ENCODE data around the gene SDS.
A peak's percentile ranks its signal among the peaks of the same experiment; 100 is the strongest.

SDS gene

DNA sequence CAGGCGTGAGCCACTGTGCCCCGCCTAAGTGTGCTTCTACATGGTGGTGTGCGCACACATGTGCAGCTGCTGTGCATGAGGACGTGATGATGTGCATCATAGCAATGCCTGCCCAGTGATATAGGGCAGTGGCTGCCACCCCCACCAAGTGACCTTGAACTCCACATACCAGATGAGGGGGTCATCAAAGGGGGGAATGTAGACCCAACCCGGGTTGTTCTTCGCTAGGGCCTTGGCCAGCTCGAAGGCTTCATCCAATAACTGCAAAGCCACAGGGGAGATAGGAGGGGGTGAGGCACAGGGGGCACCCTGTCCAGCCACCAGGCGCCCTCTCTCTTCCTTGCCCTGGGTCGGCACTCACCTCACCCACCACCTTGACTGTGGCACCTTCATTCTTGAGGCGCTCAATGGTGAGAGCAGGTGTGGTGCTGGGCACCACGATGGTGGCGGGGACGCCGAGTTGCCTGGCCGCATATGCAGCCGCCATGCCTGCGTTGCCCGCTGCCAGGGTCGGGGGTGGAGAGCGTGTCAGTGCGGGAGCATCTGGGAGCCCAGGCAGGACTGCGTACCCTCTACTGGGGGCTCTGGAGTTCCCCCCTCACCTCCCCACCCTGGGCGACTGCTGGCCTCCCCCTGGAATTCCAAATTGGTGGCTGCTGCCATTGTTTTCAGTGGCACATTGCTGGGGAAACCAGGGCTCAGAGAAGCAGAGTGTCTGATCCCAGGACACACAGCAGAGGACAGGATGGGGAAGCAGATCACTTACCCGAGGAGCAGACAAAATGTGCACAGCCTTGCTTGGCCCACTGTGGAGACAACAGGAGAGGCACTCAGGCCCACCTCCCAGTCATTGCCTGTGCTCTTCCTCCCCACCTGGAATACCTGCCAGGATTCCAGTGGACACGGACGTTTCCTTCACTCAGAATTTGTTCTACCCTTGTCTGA lies 5.1 kb downstream of the SDS start:
- DNase-seq (ENCODE audit: low read depth): no peak

DNA sequence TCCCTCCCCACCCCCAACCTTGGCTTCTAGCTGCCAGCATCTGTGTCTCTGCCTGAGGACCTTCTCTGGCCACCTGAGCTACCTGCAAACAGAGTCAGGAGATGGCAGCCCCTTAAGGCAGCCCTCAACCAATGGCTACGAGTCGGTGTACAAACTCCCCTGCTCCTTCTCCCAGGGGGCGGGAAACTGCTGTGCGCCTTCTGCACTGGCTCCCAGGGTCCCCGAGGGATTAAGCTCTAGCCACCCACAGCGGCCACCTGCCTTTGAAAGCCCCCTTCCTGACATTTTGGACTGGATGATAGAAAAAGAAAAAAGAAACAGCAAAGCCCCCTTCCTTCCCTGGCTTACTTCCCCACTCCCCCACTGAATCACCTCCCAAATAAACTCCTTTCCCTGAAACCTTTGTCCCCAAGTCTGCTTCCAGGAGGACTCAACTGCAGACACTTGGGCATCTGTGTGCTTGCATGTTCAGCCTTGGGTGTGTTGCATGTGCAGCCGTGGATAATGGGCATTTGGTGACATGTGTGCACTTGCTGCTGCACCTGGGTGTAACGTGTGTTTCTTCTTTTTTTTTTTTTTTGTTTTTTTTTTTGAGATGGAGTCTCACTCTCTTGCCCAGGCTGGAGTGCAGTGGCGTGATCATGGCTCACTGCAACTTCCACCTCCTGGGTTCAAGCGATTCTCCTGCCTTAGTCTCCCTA lies 6.0 kb downstream of the SDS start:
- DNase-seq (ENCODE audit: low read depth): no peak

DNA sequence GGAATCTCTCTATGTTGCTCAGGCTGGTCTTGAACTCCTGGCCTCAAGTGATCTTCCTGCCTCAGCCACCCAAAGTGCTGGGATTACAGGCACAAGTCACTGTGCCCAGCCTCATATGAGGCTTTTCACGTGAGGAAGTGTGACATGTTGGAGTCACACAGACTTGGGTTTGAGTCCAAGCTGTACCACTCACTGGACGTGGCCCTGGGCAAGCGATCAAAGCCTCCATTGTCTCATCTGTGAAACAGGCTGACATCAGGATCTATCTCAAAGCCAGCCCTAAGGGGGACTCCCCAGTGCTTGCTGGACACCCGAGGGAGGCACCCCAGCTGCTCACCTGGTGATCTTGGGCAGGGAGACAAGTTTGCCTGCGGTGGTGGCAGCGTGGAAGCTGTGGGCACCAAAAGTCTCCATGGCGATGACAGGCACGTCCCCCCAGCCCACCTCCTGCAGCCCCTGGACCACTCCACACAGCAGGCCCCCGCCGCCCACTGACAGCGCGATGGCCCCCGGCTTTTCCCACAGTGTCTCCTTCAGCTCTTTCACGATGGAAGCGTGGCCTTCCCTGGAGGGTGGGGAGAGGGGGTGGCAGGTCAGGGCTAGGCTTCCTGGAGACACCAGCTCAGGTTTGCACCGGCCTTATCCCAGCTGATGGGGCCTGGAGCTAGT lies 6.7 kb downstream of the SDS start:
- DNase-seq (ENCODE audit: low read depth): no peak

DNA sequence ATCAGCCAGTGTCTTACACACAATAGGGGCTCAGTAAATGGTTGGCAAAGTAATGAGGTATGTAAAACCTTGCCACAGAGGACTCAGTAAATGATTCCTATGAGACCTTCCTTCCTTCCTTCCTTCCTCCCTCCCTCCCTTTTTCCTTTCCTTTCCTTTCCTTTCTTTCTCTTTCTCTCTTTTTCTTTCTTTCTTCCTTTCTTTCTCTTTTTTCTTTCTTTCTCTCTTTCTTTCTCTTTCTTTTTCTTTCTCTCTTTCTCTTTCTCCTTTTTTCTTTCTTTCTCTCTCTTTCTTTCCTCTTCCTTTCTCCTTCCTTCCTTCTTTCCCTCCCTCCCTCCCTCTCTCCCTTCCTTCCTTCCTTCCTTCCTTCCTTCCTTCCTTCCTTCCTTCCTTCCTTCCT lies 7.5 kb downstream of the SDS start:
- no peak for DNase-seq (ENCODE audit: low read depth)

DNA sequence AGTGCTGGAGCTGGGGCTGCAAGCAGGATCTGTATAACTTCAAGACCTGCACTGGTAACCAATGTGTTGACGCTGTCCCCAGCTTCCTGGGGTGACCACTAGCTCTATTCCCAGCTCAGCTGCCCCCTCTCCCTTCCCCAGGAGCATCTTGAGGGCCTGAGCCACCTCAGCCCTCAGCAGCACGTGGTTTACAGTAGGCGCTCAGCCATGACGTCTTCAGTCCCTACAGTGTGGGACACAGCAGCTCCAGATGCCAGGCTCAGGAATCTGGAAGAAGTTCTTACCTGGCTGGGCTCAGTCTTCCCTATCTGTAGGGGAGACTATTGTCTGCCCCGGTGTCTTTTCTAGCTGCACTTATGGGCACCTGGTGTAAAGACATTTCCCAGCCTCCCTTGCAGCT lies 8.6 kb downstream of the SDS start:
- no peak for DNase-seq (ENCODE audit: low read depth)

DNA sequence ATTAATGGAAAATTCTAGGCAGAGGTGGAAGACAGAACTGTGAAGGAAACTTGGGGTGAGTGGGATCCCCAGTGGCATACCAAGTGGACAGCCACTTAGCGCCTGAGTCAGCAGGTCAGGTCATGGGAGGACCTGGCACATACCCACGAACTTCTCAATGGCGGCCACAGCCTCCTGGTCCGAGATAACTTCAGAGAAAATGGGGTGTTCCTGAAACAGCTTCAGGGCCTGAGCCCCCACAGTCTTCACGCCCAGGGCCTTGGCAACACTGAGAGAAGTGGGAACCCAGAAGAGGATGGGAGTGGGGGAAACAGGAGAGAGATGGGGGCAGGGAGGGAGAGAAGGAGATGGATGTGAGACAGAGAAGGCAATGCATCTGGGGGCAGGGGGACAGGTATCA lies 9.9 kb downstream of the SDS start:
- no peak for DNase-seq (ENCODE audit: low read depth)

DNA sequence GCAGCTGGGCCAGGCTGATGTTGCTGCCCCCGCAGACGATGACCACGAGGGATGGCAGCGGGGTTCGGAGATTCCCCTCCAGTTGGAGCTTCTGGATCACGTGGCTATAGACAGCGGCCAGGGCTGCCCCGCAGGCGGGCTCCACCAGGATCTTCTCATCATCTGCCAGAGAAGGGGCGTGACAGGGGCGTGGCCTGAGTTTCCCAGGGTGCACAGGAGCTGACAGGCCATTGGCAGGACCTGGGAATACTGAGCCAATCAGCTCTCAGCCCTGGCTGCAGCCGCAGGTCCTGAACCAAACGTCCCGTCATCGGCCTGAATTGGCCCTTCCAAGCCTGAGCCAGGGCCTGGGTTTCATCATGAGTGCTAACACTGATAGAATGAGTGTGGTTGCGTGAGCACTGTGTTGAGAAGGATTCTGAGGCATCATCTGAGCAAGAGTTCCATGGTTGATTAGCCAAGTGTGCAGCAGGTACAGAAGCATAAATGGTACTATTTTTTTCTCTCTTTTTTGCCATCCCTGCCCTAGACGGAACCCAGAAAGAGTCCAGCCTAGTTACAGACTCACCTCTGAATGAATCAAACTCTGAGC lies 10.6 kb downstream of the SDS start:
- peak; percentile 59 for DNase-seq (ENCODE audit: low read depth)

DNA sequence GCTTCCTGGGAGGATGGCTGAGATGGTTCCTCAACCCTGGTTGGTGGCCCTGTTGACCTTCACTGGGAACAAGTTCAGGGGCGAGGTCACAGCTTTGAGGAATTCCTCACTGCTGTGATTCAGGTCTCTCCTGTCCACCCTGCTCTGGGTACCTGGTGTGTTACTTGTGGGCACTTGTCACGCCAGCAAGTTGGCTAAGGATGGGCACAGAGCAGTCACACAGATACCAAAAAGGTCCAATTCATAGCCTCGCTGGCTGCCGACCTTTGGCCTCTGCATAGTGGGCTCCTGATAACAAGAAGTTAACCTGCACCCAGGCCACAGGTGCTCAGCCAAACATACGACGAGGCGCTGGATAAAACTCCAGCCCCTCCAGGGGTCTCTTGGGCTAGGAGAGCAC lies 11.2 kb downstream of the SDS start:
- DNase-seq (ENCODE audit: low read depth): no peak

DNA sequence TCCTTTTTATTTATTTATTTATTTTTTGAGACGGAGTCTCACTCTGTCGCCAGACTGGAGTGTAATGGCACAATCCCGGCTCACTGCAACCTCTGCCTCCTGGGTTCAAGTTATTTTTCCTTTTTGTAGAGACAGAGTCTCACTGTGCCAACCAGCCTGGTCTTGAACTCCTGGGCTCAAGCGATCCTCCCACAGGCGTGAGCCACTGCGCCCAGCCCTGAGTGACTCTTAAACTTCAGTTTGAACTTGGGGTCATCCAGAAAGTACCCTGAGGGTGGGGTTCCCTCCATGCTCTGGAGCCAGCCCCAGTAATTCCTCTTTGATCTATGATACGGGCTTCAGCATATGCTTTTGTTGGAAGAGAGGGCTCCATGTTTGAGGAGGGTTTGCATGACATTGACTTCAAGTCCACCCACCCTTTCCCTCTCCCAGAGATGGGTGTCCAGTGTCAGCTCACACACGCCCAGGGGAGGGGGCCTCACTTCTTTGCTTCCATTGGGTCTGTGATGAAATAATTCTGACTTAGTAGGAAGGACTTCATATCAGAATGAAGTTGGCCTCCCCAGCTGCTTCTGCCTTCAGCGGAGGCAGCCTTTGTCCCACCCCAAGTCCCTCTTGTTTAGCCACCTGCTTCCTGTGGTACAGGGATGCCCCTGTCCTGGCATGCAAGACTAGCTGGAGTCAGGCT lies 11.9 kb downstream of the SDS start:
- no peak for DNase-seq (ENCODE audit: low read depth)

DNA sequence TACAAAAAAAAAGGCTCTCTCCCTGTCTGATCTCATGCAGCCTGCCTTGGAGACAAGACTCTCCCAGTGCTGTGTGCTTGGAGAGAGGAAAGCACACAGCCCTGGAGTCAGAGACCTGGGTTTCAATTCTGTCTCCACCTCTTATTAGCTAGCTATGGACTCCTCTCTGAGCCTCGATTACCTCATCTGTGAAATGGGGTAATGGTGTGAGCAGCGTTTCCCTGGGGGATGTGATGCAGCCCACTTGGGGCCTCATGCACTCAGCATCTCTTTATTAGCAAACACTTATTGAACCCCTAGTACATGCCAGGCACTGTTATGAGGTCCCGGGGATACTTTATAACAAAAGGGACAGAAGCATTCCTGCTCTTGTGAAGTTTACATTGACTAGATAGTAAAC lies 12.5 kb downstream of the SDS start:
- DNase-seq (ENCODE audit: low read depth): no peak

DNA sequence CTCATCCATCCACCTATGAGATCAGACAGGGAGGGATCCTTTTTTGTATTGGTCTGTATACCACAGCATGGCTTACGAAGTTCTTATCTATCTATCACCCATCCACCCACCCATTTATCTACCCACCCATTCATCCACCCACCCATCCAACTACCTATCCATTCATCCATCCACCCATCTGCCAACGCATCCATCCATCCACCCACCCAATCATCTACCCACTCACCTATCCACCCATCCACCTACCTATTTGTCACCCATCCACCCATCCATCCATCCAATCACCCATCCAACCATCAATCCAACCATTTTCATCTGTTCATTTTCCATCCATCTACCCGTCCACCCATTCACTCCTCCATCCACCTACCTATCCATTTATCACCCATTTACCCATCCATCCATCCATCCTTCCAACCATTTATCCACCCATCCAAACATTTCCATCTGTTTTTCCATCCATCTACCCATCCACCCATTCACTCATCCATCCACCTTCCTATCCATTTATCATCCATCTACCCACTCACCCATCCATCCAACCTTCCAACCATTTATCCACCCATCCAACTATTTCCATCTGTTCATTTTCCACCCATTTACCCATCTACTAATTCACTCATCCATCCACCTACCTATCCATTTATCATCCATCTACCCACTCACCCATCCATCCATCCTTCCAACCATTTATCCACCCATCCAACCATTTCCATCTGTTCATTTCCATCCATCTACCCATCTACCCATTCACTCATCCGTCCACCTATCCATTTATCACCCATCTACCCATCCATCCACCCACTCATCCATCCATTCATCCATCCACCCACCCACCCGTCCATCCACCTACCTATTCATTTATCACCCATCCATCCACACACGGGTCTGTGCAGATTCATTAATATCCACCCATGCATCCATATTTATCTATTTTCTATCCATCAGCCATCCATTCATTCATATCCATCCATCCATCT lies 13.3 kb downstream of the SDS start:
- DNase-seq (ENCODE audit: low read depth): no peak

DNA sequence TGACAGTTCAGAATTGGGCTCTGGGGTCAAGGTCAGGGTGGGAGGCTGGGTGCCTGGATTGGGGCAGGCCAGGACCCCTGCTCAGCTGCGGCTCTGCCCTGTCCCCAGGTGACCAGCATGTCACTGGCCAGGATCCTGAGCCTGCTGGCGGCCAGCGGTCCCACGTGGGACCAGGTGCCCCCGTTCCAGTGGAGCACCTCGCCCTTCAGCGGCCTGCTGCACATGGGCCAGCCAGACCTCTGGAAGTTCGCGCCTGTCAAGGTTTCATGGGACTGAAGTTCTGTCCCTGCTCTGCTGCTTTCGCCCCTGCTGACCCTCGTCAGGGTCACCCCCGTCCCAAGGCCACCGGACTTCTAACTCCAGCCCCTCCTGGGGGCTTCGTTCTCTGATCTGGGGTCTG lies 15.3 kb downstream of the SDS start:
- no peak for DNase-seq (ENCODE audit: low read depth)

DNA sequence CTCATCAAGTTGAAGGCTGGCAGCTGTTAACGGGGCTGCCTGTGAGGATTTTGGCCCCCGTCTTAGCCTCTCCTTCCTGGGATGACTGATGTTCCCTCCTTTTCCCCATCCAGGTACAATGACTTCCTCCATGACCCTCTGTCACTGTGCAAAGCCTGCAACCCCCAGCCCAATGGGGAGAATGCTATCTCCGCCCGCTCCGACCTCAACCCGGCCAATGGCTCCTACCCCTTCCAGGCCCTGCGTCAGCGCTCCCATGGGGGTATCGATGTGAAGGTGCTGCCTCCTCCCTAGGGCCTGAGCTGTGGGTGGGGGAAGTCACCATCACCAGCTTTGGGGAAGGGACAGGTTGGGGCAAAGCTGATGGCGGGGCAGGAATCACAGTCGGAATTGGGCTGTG lies 16.1 kb downstream of the SDS start:
- no peak for DNase-seq (ENCODE audit: low read depth)

DNA sequence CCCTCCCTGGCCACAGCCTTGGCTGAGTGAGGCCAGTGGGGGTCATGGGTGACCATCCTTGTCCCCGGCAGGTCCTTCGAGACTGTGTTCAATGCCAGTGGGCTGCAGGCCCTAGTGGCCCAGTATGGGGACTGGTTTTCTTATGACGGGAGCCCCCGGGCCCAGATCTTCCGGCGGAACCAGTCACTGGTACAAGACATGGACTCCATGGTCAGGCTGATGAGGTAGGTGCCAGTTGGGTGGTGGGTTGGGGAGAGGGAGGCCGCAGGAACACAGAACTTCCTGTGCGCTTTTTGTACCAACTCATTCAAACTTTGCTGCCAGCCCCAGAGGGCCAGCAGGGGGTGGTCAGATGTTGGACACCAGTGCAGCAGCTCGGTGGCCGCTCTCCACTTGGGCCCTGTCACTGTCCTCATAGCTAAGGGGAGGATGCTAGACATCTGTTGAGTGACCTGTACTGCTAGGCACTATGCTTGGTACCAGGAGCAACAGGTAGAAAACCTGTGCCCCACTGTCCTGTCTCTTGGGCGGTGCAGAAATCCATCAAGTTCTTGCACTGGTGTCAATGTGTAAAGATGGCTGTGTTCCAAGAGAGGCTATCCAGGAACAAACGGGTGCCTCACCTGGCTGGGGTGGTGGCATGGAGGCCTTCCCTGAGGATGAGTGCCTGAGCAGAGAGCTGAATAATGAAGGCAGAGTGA lies 16.7 kb downstream of the SDS start:
- DNase-seq (ENCODE audit: low read depth): no peak

DNA sequence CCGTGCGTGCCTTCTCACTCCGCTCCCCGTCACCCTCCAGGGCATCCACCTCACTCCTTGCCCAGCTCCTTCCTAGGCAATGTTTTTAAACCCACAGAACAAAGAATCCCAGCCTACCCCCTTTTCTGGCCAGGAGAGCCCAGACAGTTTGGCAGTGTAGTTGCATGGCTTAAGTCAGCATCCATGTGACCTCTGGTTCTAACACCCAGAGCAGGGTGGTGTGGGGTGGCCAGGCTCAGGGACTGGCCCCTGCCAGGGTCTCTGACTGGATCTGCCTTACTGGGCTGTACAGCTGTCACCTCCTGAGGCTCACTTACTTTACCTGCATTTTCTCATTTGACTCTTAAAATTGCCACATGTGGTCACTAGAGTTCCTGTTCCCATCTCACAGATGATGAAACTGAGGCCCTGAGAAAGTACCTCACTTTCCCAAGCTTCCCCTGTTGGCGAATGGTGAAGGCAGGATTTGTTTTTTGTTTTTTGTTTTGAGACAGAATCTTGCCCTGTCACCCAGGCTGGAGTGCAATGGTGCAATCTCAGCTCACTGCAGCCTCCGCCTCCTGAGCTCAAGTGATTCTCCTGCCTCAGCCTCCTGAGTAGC lies 18.3 kb downstream of the SDS start:
- DNase-seq (ENCODE audit: low read depth): no peak

DNA sequence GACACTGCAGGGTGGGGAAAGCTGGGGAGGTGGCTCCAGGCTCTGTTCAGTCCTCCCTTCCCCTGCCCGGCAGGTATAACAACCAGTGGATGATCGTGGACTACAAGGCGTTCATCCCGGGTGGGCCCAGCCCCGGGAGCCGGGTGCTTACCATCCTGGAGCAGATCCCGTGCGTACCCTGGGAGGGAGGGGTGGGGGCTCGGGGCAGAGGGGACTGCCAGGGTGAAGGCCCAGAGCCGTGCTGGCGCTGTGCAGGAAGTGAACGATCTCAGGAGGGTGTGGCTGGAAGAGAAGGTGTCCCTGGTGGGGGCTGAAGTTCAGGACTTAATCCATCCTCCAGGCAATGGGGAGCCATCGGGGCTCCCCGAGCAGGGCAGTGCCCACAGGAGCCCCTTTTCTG lies 18.9 kb downstream of the SDS start:
- no peak for DNase-seq (ENCODE audit: low read depth)

DNA sequence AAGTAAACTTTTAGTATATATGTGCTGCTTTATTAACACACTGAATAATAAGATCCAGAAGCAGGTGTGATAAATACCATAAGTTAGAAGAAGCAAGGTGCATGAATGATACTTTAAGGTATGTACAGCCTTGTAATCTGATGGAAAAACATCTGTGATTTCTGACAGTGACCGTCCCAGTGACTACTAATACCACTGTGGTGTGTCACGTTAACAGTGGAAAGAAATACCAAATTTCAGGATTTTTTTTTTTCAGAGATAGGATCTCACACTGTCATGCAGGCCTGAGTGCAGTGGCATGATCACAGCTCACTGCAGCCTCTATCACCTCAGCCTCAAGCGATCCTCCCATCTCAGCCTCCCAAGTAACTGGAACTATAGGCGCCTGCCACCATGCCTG lies 21.5 kb downstream of the SDS start:
- no peak for DNase-seq (ENCODE audit: low read depth)

DNA sequence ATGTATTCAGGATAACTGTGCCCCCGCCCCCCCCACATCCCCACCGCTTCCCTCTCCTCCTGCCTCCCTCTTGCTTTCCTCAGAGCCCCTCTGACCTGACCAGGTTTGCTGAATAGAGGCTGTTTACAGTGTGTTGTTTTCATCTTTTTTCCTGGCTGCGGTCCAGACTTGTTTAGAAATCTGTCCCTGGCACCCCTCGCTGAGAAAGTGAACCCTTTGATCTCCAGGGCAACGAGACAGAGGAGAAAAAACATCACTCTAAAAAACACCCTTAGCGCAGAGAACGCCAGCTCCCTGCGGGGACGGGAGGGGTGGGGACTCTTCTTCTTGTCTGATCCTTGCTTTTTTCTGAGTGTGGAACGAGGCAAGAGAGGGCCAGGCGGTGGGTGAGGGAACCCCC lies 22.5 kb downstream of the SDS start:
- peak; percentile 6 for DNase-seq (ENCODE audit: low read depth)

DNA sequence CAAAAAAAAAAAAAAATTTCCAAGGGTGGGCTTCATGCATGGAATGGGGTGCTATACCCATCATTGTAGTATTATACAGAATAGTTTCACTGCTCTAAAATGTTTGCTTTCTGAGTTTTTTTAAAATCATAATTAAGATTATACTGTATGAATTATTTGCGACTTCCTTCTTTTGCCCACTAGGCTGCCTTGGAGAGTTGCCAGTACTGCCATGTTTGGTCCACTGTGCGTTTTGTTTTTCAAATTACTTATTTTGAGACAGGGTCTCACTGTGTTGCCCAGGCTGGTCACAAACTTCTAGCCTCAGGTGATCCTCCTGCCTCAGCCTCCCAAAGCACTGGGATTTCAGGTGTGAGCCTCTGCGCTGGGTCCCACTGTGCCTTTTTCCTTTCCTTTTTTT lies 25.4 kb downstream of the SDS start:
- DNase-seq (ENCODE audit: low read depth): no peak
